ENCODE results near the gene CINP. TPM values are rescaled to one million over a fixed set of nuclear protein-coding genes. Genes with fewer than 3 reads are reported as not detected.

Gene CINP
- total RNA-seq (10 to 100 TPM; 14.6 to 36.8 (median 26.6) TPM), polyA plus RNA-seq (10 to 100 TPM; 28.4 to 59.9 TPM)
- long read RNA-seq, donor 1, full-length matches to known transcripts: 42 of 51 reads
- long read RNA-seq, donor 1, partial matches to known transcripts: 2 of 51 reads
- long read RNA-seq, donor 1, other reads (novel, unspliced or antisense): 7 of 51 reads
- long read RNA-seq, donor 2, full-length matches to known transcripts: 20 of 27 reads
- long read RNA-seq, donor 2, partial matches to known transcripts: 7 of 27 reads
- long read RNA-seq, donor 2, other reads (novel, unspliced or antisense): 0 of 27 reads
- long read RNA-seq, donor 3, full-length matches to known transcripts: 10 of 17 reads
- long read RNA-seq, donor 3, partial matches to known transcripts: 1 of 17 reads
- long read RNA-seq, donor 3, other reads (novel, unspliced or antisense): 6 of 17 reads

DNA sequence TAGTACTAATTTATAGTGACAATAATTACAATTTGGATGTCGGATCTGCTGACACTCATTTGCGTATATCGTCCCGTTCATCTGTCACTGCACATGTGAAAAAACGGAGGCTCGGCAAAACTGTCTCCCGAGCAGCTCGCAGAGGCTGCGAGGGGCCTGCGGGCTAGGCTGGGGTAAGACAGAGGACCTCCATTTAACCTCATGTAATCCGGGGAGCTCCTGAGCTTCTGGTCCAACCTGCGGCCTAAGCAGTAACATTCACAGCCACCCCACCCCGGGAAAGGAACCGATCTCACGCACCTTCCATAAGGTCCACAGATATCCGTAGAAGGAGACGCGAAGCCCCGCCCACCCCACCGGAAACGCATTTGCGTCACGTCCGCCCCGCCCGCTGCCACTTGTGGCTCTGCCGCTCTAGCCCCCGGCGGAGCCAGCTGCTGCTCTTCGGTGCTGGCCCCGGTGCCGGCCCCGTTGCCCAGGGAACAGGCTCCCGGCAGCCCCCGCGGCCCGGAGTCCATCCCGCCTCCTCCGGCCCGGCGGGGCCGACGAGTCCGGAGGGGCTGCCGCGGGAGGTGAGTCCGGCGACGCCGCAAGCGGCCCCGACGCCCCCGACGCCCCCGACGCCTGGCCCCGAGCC lies at the start of gene CINP, which contains the start of gene TECPR2:
Gene CINP (minus strand): TSS at position 346 of the 637 bp plus-strand sequence. CDS start 39 bp downstream, at position 307.
Gene TECPR2 (plus strand): TSS at position 397 of the 637 bp plus-strand sequence. CDS start 13,781 bp downstream, outside the sequence.
- H3K9me3 ChIP-seq: no peaks in the 10 kb centered on the region
- peaks cover 8% of the 10 kb centered on the region for H3K4me1 ChIP-seq (ENCODE audit: insufficient read depth)
- DNase-seq: peak; percentile 97 to 99 (median 98)
- H3K27me3 ChIP-seq: no peaks in the 10 kb centered on the region
- TF ChIP-seq EP300 (IDR thresholded peaks at IDR 0.05): no peak
- peak; percentile 72 for TF ChIP-seq POLR2A (IDR thresholded peaks at IDR 0.05)
- TF ChIP-seq, protein P1, sequence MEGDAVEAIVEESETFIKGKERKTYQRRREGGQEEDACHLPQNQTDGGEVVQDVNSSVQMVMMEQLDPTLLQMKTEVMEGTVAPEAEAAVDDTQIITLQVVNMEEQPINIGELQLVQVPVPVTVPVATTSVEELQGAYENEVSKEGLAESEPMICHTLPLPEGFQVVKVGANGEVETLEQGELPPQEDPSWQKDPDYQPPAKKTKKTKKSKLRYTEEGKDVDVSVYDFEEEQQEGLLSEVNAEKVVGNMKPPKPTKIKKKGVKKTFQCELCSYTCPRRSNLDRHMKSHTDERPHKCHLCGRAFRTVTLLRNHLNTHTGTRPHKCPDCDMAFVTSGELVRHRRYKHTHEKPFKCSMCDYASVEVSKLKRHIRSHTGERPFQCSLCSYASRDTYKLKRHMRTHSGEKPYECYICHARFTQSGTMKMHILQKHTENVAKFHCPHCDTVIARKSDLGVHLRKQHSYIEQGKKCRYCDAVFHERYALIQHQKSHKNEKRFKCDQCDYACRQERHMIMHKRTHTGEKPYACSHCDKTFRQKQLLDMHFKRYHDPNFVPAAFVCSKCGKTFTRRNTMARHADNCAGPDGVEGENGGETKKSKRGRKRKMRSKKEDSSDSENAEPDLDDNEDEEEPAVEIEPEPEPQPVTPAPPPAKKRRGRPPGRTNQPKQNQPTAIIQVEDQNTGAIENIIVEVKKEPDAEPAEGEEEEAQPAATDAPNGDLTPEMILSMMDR (IDR thresholded peaks at IDR 0.05): no peak
- intact Hi-C loops (cut with DNase I): no loop called here
- H3K36me3 ChIP-seq: no peaks in the 10 kb centered on the region
- H3K4me3 ChIP-seq: peak within 1 kb of the TSS; percentile 94
- 0 to 1% (median 1%) methylated on average over 45 to 58 of the region's 58 CpGs for WGBS, 3 donors
- H3K27ac ChIP-seq: peak within 1 kb of the TSS; percentile 82

DNA sequence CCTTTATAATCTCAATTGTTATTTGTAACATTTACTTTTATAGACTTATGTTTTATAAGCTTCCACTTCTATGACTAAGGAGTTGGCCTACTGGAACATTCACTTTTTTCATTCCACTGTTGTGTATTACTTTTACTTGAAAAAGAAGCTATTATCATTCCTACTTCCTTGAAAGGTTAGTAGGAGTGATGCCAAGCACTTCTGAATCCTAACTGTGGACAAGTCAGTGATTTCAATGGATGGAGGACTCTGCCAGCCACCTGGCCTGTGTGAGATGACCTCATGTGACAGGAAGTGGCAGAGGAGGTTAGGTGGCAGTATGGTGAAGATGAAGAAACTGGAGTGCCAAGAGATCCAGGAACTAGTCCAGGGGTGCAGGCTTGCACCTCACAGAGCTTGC lies 46.0 kb upstream of the CINP start:
- Histone ChIP-seq H3K9me3 (no peaks in the 10 kb centered on the region), H3K27ac (no peak overlapping the region), H3K4me3 (no peak overlapping the region), H3K4me1 (ENCODE audit: insufficient read depth) (no peaks in the 10 kb centered on the region), H3K27me3 (no peaks in the 10 kb centered on the region), H3K36me3 (no peaks in the 10 kb centered on the region)
- intact Hi-C loops (cut with DNase I): no loop called here
- DNase-seq: no peak
- no peak for TF ChIP-seq POLR2A (IDR thresholded peaks at IDR 0.05)
- TF ChIP-seq, protein P1 (IDR thresholded peaks at IDR 0.05): no peak
- TF ChIP-seq EP300 (IDR thresholded peaks at IDR 0.05): no peak

DNA sequence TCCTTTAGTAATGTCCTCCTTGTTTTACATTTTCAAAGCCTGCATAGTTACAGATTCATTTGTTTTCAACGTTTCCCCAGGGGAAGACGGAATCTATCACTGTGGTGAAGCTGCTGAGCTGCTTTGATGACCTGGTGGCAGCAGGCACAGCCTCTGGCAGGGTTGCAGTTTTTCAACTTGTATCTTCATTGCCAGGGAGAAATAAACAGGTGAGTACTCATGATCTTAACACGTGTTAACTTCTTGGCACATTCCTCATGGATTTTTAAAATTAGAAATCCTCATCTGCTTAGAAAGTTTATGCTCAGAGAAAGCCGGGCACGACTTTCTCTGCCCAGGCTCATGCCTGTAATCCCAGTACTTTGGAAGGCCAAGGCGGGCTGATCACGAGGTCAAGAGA lies 44.6 kb upstream of the CINP start:
- 88 to 92% (median 91%) methylated on average over 7 of the region's 7 CpGs for WGBS, 3 donors
- Histone ChIP-seq H3K36me3 (no peaks in the 10 kb centered on the region), H3K27me3 (no peaks in the 10 kb centered on the region), H3K4me3 (no peak overlapping the region), H3K27ac (no peak overlapping the region), H3K4me1 (ENCODE audit: insufficient read depth) (no peaks in the 10 kb centered on the region), H3K9me3 (no peaks in the 10 kb centered on the region)
- intact Hi-C loops (cut with DNase I): no loop called here
- DNase-seq: no peak
- TF ChIP-seq, protein P1 (IDR thresholded peaks at IDR 0.05): no peak
- TF ChIP-seq POLR2A (IDR thresholded peaks at IDR 0.05) (no peak), EP300 (IDR thresholded peaks at IDR 0.05) (no peak)

DNA sequence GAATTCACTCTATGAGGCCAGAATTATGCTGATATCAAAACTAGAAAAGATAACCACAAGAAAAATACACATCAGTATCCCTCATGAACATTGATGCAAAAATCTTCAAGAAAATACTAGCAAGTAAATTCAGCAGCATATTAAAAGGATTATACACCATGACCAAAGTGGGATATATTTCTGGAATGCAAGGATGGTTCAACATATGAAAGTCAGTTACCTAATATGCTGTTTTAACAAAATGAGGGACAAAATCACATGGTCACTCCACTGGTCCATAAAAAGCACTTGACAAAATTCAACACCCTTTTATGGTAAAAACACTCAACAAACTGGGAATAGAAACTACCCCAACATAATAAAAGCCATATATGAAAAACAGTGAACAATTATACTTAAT lies 40.3 kb upstream of the CINP start:
- H3K36me3 ChIP-seq: no peaks in the 10 kb centered on the region
- TF ChIP-seq EP300 (IDR thresholded peaks at IDR 0.05): no peak
- TF ChIP-seq, protein P1 (IDR thresholded peaks at IDR 0.05): no peak
- TF ChIP-seq POLR2A (IDR thresholded peaks at IDR 0.05): no peak
- intact Hi-C loops (cut with DNase I): no loop called here
- H3K27me3 ChIP-seq: no peaks in the 10 kb centered on the region
- no peaks in the 10 kb centered on the region for H3K9me3 ChIP-seq
- H3K27ac ChIP-seq: no peak overlapping the region
- DNase-seq: no peak
- H3K4me1 ChIP-seq (ENCODE audit: insufficient read depth): no peaks in the 10 kb centered on the region
- no peak overlapping the region for H3K4me3 ChIP-seq
